ENCODE results near the gene HTT. TPM values are rescaled to one million over a fixed set of nuclear protein-coding genes. Genes with fewer than 3 reads are reported as not detected.

HTT gene
- total RNA-seq, 6 donors from 2014 or later: 55.4 to 170 (median 81.5) TPM

GRCh38 chr4:3263053-3263875, 188.8 kb downstream of the HTT start:
- 64 to 68% methylated on average over 16 to 28 of the region's 28 CpGs for WGBS, 2 donors
- ATAC-seq (ENCODE audit: low FRiP score in 2 of 2): peak in 1 of 2 donors; percentile 35
- no peak for TF ChIP-seq POLR2AphosphoS5 (IDR thresholded peaks at IDR 0.05)
- TF ChIP-seq CTCF (IDR thresholded peaks at IDR 0.05): no peak
- no peak for TF ChIP-seq EP300 (IDR thresholded peaks at IDR 0.05)
- no peak for TF ChIP-seq POLR2A (IDR thresholded peaks at IDR 0.05)
- Histone ChIP-seq H3K27ac (no peak overlapping the region), H3K4me1 (no peaks in the 10 kb centered on the region), H3K4me3 (no peak overlapping the region), H3K9me3 (no peaks in the 10 kb centered on the region), H3K27me3 (no peaks in the 10 kb centered on the region), H3K36me3 (no peaks in the 10 kb centered on the region)
- peak; percentile 19 to 57 for DNase-seq

GRCh38 chr4:3263876-3264193, 189.4 kb downstream of the HTT start:
- no peak for TF ChIP-seq CTCF (IDR thresholded peaks at IDR 0.05)
- TF ChIP-seq POLR2A (IDR thresholded peaks at IDR 0.05): no peak
- TF ChIP-seq EP300 (IDR thresholded peaks at IDR 0.05): no peak
- TF ChIP-seq POLR2AphosphoS5 (IDR thresholded peaks at IDR 0.05): no peak
- WGBS, 2 donors: 49 to 60% methylated on average over 6 of the region's 6 CpGs
- no peaks in the 10 kb centered on the region for H3K36me3 ChIP-seq
- H3K27ac ChIP-seq: no peak overlapping the region
- ATAC-seq (ENCODE audit: low FRiP score in 2 of 2): no peak
- H3K27me3 ChIP-seq: no peaks in the 10 kb centered on the region
- H3K9me3 ChIP-seq: no peaks in the 10 kb centered on the region
- no peaks in the 10 kb centered on the region for H3K4me1 ChIP-seq
- DNase-seq: peak in 1 of 2 donors; percentile 5
- no peak overlapping the region for H3K4me3 ChIP-seq

- Histone ChIP-seq H3K36me3 (no peaks in the 10 kb centered on the region), H3K4me1 (no peaks in the 10 kb centered on the region), H3K27ac (no peak overlapping the region), H3K4me3 (no peak overlapping the region), H3K27me3 (no peaks in the 10 kb centered on the region), H3K9me3 (no peaks in the 10 kb centered on the region)
- no peak for ATAC-seq (ENCODE audit: low FRiP score in 2 of 2)
- peak in 1 of 2 donors; percentile 62 for DNase-seq
- 92 to 96% methylated on average over 17 of the region's 17 CpGs for WGBS, 2 donors
- TF ChIP-seq CTCF (IDR thresholded peaks at IDR 0.05) (no peak), POLR2AphosphoS5 (IDR thresholded peaks at IDR 0.05) (no peak), EP300 (IDR thresholded peaks at IDR 0.05) (no peak), POLR2A (IDR thresholded peaks at IDR 0.05) (no peak)
Observed at GRCh38 chr4:3266076-3266475, 191.6 kb downstream of the HTT start.

- no peaks in the 10 kb centered on the region for H3K9me3 ChIP-seq
- 68 to 90% methylated on average over 10 to 18 of the region's 18 CpGs for WGBS, 2 donors
- no peak overlapping the region for H3K4me3 ChIP-seq
- H3K27me3 ChIP-seq: no peaks in the 10 kb centered on the region
- H3K36me3 ChIP-seq: no peaks in the 10 kb centered on the region
- H3K4me1 ChIP-seq: no peaks in the 10 kb centered on the region
- DNase-seq (peak in 1 of 2 donors; percentile 58), ATAC-seq (ENCODE audit: low FRiP score in 2 of 2) (no peak)
- no peak overlapping the region for H3K27ac ChIP-seq
- no peak for TF ChIP-seq CTCF (IDR thresholded peaks at IDR 0.05)
- no peak for TF ChIP-seq POLR2AphosphoS5 (IDR thresholded peaks at IDR 0.05)
- no peak for TF ChIP-seq EP300 (IDR thresholded peaks at IDR 0.05)
- no peak for TF ChIP-seq POLR2A (IDR thresholded peaks at IDR 0.05)
Observed at GRCh38 chr4:3267576-3268394, 193.3 kb downstream of the HTT start.

Data from upper lobe of left lung (tissue), 6 donors.